PC-3 (cell line): ENCODE measurements around the gene CMPK1.

Experiments used
- CTCF ChIP-seq: fragments of 300-600 bp; sonication (generic); conservative IDR thresholded peaks from 2 replicates; pipeline ENCODE4 v1.5.1; 2017; ENCODE audit warnings: antibody characterized with exemption, low read depth, mild to moderate bottlenecking, low read length
- EZH2phosphoT487 ChIP-seq: fragments of 300-600 bp; sonication (generic); IDR thresholded peaks from 2 replicates; pipeline ENCODE4 v1.6.1; 2018; ENCODE audit warnings: mild to moderate bottlenecking, antibody characterized with exemption, low read length, borderline replicate concordance

DNA sequence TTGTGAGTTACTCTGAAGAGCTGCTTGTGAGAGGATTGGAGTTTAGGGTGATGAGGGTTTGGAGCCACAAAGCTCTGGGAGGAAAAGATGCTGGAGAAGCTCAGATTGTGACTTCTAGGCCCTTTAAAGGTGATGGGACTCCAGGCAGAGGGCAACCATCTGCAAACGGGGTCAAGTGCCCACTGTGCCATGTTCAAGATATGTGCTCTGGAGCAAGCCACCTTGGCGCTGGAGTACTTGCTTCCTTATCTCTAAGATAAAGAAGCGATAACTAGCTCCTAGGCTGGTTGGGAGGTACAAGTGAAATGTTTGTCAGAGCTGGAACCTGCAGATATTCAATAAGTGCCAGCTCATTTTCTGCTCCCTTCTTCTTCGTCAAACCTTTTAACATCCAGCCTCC is 68.2 kb downstream of the CMPK1 start:
- TF ChIP-seq EZH2phosphoT487 (no peak), CTCF (no peak)
